CD4-positive, alpha-beta T cell treated with Interleukin-21 for 1 hour (primary cell): ENCODE results near the gene FAM241A.
"Not testable (repeated sequence)": the region's sequence is repeated elsewhere in the genome, so short reads cannot be mapped to it uniquely, and the experiment has no call there.

Experiments
- DNase-seq: peaks from one replicate; pipeline ENCODE4 v3.0.0-alpha.2; 2020

FAM241A gene

DNA sequence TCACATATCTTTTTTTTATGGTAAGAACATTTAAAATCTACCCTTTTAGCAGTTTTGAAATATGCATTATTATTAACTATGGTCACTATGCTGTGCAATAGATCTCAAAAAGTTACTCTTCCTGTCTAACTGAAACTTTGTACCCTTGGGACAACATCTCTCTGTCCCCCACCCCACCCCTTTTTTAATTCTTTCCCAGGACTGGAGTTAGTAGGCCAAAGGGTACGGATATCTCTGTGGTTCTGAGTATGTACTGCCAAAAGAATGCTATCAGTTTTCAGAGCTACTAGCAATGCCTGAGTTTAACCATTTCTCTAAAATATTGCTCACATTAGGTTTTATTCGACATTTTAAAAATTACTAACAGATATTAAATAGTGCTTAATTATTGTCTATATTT, 4.7 kb upstream of the FAM241A start:
- no peak for DNase-seq

DNA sequence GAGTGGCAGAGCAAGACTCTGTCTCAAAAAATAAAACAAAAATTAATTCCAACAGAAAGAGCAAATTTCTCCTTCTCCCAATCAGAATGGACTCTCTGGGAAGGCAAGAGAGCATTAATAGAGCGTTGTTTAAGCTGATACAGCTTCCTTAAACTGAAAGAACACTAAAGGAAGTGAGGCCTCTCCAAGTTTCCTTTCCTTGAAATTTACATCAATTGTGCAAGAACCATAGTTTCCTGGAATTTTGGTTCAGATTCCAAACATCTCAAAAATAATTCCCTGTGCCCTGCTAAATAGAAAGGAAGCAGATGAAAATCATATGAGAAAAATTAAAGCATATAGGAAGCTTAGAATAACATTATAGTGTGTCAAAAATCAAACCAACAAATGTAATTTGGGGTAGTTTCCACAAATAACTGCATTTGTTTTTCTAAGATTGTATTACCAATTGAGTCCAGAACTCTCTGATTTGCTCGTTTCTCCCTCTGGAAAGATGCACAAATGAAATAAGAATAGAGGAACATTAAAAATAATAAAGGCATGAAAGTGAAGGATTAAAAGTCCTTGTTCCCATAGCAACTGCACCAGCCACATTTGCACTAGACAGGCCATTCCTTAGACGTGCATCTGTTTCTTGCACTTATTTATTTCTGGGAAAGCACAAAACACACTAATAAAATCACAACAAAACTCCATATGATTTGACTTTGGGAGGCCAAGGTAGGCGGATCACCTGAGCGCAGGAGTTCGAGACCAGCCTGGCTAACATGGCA, 3.7 kb upstream of the FAM241A start:
- no peak for DNase-seq

DNA sequence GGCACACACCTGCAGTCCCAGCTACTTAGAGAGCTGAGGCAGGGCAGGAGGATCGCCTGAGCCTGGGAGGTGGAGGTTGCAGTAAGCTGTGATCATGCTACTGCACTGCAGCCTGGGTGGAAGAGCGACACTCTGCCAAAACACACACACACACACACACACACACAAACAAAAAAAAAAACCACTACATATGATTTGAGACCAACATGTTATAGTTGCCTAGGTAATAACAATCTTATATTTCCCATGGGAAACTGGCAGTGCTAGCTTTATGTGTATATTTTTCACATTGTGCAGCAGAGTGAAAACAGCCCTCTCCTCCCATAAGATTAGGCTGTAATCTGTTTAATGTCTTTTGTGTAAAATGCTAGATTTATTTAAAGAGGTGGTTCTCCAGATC, 3.1 kb upstream of the FAM241A start:
- DNase-seq, result no peak

DNA sequence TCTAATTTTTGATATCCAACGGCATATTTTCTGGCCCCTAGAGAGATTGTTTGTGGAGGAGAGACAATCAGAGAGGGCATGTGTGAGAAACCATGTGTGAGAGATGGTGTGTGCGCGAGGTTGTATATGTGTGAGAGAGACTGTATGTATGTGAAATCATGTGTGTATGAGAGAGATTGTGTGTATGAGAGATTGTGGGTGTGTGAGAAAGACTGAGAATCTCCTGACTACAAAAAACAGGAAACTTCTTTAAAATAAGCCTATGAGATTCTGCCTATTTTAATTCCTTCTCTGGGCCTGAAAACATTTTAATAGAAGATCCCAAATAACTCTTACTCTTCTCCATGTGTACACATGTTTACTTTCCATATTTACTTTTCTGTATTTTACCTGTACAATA, 1.5 kb upstream of the FAM241A start:
- no peak for DNase-seq

DNA sequence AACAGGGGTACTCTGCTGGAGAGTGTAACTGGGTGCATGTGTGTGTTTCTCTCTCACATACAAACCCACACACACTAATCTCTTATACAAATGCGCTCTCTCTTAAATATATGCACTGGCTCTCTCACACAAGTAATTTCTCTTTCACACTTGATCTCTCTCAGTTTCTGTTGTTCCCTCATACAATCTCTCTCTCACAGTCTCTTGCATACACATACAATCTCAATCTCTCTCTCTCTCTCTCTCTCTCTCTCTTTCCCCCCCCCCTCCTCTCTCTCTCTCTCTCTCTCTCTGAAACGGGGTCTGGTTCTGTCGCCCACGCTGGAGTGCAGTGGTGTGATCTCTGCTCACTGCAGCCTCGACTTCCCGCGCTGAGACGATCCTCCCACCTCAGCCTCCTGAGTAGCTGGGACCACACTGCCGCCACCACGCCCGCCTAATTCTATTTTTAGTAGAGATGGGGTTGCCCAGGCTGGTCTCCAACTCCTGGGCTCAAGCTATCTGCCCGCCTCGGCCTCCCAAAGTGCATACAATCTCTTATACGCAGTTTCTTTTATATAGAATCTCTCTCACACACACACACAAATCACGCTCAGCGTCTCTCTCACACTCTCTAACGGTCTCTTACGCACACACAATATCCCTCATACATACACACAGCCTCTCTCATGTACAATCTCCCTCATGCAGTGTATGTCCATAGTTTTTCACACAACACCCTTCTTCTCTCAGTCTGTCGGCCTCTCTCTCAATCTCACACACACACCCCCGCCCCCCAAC, 518 bp upstream of the FAM241A start:
- DNase-seq, result no peak

DNA sequence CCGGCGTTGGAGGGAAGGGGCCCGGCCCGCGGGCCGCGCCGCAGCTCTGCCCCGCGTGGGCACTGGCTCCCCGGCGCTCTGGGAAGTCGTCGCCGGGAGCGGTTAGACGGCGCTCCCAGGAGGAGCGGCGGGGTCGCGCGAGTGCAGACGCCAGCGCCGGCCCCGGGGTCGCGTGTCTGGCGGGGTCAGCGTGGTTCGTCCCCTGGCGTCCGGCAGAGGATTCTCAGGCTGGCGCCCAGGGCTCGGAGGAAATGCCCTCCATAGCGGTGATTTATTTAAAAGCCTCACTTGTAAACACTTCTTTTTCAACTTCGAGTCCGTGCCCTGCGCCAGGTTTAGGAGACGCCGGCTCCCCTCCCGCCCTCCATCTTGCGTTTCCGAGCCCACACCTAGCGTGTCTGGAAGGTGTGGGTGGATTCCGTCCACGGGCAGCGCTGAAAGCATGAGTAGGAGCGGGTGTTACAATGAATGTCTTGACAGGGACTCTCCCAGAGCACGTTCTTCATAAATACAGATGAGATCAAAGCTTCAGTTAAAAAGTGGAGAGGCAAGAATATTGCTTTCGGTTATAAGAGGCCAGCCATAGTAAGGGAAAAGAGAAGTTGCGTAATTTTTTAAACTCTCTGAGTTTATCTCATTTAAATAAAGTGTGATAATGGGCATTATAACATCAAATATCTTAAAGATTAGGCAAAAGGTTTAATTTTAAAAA, 692 bp downstream of the FAM241A start:
- peak; percentile 80 for DNase-seq

DNA sequence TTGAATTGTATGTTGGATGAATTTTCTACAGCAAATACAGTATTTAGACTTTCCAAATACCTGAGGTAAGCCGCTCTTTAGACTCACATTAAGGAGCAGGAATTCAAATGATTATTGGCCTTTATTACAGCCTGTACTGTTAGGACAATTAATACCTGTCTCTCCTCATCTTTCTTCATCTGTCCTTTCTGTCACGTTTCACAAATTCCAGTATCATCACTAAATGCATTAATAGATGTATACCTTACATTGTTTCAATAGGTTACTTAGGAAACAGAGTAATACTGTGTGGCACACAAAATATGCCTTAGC, 1.2 kb downstream of the FAM241A start:
- DNase-seq, result peak; percentile 3

DNA sequence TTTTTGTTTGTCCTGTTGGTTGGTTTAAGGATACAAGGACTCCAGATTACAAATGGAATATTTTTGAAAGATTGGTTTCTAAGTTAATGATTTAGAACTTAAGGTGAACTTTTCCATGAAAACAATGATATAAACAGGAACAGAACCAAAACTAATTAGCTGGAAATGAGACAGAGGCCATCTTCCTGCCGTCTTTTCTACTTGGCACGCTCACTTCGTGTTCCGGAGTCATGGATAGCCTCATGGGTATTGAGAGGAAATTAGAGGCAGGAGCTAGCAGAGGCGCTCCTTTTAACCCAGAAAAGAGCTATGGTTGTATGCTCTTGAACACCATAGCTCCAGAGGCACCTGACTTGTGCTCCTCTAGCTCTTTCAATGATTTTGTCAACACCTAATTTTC, 2.4 kb downstream of the FAM241A start:
- no peak for DNase-seq

DNA sequence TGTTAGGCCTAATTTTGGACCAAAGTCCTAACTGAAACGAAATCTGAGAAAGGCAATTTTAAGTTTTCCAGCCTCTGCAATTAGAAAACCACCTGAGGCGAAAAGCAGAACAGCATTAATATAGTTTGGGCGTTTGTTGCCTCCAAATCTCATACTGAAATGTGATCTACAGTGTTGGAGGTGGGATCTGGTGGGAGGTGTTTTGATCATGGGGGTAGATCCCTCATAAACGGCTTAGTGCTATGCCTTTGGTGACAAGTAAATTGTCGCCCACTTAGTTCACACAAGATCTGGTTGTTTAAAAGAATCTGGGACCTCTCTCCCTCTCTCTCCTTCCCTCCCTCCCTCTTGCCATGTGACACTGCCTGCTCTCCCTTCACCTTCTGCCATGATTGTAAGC, 5.7 kb downstream of the FAM241A start:
- DNase-seq, result no peak

DNA sequence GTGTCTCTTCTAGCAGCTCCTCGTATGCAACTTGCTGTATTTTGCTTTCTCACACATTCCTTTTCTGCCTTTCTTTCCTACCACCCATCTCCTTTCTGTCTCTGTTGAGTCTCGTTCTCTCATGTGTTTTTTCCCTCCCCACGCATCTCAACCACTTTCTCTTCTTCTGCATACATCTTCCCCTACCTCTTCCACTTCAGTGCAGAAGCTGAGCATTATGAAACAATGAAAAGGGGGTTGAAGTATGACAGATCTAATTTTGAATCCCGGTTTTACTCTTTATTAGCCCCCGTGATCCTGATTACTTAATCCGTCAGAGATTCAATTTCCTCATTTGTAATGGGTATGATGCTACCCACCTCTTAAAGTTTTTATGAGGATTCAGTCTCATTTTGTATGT, 7.3 kb downstream of the FAM241A start:
- DNase-seq, result no peak

DNA sequence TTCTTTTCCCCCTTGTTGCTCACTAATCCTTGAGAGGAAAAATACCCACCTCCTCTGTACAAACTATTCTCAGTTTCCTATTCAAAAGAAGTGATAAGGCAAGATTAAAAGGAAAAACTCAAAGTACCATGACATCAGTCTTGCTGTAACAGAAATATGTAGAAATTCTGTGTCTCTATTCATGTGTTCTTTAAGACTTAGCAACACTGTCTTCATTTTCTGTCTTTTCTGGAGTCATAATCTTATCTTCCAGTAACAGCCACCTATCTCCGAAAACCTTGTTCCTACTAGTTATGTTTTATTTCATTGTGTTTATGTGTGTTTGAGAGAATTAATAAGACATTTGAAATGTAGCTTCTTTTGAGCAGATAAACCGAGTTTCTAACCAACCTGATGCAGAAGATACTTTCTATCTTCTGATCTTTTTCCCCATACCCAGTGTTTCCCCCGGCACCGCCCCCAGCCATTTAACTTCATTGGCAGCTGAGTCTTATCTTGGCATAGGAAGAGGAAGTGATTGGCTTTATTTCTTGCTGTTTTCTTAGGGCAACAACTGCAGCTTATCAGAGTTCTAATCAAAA, 8.0 kb downstream of the FAM241A start:
- no peak for DNase-seq

DNA sequence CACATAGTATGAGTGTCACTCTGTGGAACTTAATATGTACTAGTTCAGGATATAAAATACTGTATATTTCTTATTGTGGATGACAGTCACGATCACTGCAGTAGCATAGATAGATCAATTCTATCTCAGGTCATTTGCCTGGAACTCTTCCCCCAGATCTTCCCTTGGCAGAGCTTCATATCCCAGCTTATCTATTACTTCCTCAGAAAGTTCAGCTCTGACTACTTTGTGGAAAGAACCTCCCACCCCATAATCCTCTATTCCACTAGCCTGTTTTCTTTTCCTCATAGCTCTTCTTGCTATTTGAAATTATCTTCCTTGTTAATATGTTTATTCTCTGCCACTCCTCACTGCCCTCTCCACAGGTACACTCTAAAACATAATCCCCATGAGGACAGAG, 10.9 kb downstream of the FAM241A start:
- no peak for DNase-seq

DNA sequence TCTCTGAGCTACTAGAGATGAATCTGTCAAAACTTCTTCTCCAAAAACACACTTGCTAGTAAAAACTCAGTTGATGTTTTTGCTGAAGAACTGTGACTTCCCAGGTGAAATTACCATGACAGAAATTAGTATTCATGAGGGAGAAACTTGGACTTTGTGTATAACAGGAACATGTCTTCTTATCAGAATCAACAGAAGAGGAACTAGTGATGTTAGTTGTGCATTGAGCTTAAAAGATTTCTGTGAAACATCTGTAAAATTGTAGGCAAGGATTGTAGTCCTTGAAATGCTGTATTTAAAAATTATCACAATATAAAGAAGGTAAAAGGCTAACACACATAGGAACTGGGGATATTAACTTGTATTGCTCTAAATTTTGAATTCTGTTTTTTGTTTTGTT, 11.3 kb downstream of the FAM241A start:
- DNase-seq, result no peak

DNA sequence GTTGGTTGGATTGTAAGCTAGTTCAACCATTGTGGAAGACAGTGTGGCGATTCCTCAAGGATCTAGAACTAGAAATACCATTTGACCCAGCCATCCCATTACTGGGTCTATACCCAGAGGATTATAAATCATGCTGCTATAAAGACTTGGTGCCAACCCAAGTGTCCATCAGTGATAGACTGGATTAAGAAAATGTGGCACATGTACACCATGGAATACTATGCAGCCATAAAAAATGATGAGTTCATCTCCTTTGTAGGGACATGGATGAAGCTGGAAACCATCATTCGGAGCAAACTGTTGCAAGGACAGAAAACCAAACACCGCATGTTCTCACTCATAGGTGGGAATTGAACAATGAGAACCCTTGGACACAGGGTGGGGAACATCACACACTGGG, 18.5 kb downstream of the FAM241A start:
- not testable (repeated sequence) for DNase-seq

DNA sequence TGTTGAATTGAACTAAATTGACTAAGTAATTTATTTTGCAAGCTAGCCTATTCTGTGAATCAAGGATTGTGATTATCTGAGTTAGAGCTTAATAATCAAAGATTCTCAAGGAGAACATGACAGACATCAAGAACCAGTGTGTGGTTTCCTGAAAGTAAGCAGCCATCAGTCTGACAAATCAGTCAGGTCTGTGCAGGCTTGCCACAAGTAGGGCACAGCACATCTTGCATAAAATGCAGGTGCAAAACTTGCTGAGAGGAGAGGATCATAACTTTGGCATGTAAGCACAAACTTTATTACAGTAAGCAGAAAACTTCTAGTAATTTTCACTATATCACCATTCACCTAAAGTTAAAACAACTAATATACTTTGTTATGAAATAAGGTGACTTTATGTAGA, 22.5 kb downstream of the FAM241A start:
- DNase-seq, result peak; percentile 44

DNA sequence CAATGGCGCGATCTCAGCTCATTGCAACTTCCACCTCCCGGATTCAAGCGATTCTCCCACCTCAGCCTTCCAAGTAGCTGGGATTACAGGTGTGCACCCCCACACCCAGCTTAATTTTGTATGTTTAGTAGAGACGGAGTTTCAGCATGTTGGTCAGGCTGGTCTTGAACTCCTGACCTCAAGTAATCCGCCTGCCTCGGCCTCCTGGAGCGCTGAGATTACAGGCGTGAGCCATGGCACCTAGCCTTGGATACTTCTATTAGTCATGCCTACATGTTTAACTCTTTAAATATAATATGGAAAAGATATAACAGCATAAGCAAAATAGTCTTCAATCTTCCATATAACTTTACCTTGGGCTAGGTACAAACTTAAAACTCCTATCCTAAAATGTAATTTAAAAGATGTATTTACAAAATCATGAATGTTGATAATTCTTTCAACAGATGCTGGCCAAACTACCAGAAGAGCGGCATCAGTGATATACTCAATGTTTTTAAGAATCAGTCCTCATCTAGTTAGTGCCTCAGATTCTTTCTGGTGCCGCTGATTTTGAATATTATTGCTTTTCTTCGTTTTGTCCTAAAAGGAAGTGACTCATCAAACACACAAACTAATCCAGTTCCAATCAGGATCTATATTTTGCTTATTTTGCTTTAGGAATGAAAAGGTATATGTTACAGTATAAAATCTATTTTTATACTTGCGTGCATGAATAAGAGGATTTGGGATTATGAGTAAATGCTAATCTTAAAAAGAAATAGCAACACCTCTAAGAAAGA, 23.7 kb downstream of the FAM241A start:
- DNase-seq, result no peak

DNA sequence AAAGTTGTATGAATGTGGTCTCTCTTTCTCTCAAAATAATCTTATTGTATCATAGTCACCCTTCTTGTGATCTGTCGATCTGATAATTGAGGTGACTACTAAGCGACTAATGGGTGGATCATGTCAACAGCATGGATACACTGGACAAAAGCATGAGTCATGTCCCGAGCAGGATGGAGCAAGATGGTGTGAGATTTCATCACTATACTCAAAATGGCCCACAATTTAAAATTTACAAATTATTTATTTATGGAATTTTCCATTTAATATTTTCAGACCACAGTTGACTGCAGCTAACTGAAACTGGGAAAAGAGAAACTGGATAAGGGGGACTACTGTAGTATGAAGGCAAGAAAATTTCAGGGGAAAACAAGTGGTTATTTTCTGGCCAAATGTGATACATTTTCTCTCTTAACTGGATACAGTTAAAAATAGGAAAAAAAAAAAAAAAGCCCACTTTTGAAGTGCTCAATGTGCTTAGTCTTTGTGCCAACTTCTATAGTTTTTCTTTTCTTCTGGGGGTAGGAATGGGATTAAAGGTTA, 25.3 kb downstream of the FAM241A start:
- DNase-seq, result no peak

DNA sequence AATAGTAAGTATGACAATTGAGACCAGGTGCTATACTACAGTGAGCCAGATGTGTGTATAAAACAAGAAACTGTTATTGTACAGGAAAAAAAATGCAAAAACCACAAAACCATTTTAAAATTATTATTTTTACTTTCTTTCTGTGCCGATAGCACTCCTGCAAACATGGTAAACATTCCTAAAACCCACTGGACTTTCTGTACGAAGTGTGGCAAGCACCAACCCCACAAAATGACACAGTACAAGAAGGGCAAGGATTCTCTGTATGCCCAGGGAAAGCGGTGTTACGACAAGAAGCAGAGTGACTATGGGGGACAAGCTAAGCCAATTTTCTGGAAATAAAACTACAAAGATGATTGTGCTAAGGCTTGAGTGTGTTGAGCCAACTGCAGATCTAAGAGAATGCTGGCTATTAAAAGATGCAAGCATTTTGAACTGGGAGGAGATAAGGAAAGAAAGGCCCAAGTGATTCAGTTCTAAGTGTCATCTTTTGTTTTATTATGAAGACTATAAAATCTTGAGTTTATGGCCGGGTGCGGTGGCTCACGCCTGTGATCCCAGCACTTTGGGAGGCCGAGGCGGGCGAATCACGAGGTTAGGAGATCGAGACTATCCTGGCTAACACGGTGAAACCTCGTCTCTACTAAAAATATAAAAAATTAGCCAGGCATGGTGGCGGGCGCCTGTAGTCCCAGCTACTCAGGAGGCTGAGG, 26.0 kb downstream of the FAM241A start:
- DNase-seq, result not testable (repeated sequence)

DNA sequence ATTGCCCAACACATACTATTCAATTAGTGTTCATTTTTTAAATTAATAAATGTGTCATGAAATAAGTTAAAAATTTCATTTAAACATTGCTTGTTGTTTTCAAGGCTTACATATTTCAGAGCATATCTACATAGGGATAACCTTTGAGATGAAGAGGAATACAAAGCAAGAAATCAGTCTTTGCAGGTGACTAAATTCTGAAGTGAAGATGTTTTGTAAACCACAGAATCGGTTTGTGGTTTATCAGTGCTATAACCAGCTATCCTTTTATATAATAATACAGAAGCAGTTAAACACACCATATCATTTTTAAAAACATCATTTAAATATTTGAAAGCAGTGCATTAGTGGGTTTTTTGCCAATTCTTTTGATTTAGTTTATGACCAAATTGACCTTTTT, 26.9 kb downstream of the FAM241A start:
- no peak for DNase-seq

DNA sequence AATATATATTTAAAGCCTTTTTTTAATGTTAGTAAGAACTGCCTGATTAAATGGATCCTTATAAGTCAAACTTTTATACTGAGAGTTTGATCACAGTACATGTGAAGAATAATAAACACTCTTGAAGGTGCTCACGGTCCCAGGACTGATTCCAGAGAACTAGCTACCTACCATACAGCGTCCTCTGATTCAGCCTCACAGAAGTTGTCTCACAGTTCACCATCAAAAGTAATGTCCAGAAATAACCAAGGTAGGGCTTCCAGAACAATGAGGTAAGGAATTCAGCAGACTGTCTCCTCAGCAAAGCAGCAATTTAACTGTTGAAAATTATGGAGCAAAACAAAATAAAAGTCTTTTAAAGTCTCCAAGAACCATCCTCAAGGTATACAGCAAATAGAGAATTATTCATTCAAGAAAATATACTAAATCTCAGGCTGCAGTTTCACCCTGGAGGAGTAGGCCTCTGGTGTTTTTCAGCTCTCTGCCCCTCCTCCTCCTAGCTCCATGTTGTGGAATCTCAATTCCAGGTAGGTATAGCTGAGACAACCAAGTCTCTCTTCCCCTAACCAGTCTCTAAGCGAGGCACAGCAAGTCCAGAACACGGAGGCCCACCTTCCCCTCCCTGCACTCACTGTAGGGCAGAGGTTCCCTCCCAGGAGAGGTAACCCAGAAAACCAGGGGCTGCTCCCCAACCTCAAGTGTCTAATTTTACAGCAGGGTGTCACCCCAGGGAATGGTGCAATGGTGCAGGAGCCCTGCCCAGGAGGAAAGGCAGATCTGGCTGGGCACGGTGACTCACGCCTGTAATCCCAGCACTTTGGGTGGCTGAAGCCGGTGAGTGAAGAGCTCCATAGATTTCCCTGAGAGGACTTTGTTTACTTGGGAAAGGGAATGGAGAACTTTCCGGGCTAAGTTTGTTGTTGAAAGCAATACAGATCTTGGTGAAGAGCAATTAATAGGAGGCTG, 28.6 kb downstream of the FAM241A start:
- no peak for DNase-seq

DNA sequence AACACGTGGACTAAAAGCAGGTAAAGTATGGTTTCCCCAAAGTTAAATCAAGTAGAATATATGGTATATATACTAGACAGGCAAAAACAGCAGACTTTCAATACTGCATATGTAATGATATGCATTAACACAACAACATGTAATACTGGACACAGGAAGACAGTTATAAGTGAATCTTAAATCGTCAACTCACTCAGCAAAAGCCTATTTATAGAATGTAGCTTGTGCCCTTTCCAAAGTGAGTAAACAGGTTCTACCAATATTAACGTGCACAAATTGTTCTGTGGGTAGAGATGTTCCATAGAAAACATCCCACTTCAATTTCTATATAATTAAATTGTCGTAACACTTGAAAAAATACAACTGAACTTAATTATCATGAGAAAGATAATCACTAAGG, 30.6 kb downstream of the FAM241A start:
- DNase-seq, result no peak
